GM18511 (cell line): ENCODE measurements around the gene ABCC8.

Experiments used
- ATAC-seq: cut with Tn5 transposase; IDR thresholded peaks from one replicate; pipeline ENCODE4 v1.9.1; 2021; ENCODE audit warnings: mild to moderate bottlenecking, moderate library complexity; ENCODE audit not compliant: unreplicated experiment

Gene ABCC8

GRCh38 chr11:17389957-17390649 lies 86.5 kb downstream of the ABCC8 start:
- ATAC-seq = no peak

DNA sequence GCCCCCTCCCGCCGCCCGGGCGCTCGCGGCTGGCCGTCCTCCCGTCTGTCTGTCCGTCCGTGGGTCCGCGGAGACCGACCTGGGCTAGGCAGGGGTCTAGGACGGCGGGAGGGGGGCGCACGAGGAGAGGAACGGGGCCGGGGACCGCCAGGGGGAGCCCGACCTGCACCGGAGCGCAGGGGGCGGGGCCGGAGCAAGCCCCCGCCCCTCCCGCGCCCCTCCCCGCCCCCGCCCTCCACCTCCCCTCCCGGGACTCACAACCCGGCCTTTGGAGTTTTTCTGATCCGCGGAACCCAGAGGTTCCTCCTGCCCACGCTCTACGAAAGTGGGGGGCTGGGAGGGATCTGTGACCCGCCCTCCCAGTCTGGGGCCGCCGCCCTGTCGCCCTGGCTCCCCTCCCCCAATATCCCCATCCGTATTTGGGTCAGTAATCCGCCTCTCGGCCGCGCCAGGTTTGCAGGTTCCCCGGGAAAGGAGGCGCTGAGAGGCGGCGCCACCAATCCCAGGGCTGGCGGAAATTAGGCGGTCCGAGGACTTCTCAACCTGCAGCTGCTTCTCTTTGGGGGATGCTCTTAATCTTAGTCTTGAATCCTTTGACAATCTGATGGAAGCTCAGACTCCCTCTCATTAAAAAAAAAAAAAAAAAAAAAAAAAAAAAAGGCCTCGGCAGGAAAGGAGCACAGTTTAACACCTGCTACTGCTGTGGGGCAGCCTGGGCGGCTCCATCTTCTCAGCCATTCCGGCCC lies 87.3 kb downstream of the ABCC8 start:
- ATAC-seq = peak; percentile 67

DNA sequence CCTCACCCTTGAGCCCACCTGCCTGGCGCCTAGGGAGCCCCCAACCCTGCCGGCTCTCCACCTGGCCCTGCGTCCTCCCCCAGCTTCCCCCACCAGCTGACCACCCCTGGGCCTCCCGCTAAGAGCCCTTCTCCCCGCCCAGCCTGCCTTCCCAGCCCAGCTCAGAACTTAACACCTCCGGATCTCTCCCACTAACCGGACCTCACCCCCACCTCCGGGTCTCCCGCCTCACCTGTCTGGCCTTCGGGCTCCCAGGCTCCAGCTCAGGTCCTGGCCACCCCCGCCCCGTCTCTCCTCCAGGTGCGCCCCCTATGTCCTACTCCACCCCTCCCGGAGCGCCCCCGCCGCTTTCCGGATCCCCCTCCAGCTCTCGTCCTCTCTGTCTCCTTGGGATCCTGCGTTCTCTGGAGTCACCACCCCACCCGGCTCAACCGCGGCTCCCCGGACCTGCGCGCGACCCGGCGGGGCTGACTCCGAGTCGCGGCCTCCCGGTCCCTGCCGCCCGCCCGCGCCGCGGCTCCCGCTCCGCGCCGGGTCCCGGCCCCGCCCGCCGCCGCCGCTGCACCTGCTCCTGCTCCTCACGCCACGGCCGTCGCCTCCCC lies 87.9 kb downstream of the ABCC8 start, which contains the start of gene KCNJ11:
Gene KCNJ11 (minus strand): TSS at position 51 of the 602 bp plus-strand sequence. CDS start 568 bp downstream, outside the sequence.
- peak; percentile 47 for ATAC-seq

GRCh38 chr11:17387811-17388210 lies 88.8 kb downstream of the ABCC8 start:
- ATAC-seq = no peak

- no peak for ATAC-seq
These were observed 89.4 kb downstream of the ABCC8 start for GRCh38 chr11:17387254-17387653.

DNA sequence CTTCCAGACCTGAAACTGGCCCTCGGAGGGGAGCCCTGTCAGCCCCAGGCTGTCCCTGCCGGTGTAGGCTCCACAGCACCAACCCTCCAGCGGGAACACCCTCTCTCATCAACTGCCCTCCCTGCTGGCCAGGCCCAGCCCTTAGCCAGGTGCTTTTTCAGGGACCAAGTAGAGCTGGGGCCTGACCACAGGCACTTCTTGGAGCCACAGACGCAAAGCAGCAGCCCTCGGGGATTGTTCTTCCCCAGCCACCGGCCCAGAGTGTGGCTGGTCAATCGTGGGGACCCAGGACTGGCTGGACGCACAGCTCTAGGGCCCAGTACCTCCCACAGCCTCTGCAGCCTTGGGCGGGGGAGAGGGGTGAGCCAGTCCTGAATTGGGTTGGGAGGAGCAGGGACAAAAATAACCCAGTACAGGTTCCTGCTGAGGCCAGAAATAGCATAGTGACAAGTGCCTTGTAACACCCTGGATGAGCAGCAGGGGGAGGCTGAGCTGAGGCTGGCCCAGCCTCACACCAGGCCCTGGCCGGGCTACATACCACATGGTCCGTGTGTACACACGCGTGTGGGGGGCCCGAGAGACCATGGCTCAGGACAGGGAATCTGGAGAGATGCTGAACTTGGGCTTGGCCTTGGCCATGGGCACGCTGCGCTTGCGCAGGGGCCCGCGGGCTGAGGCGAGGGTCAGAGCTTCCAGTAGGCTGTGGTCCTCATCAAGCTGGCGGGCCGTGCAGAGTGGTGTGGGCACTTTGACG lies 90.1 kb downstream of the ABCC8 start:
- peak; percentile 60 for ATAC-seq

DNA sequence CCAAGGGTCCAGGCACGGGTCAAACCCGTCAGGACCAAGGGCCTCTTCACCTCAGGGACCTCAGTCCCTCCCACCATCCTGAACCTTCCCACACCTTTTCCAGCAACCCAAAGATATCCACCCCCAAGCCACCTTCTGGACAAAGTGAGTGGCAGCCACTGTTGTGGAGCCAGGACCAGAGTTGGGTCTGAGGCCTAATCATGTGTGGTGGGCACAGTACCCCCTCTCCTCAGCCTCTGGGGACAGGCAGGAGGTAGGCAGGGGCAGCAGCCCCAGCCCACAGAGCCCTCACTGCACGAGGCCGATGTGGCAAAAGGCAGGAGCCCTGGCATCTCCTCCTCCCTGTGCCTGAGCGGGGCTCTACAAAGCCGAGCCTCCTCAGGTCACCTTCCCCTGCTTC lies 90.7 kb downstream of the ABCC8 start:
- no peak for ATAC-seq

- ATAC-seq = no peak
These were observed 91.2 kb downstream of the ABCC8 start for GRCh38 chr11:17385492-17385891.

DNA sequence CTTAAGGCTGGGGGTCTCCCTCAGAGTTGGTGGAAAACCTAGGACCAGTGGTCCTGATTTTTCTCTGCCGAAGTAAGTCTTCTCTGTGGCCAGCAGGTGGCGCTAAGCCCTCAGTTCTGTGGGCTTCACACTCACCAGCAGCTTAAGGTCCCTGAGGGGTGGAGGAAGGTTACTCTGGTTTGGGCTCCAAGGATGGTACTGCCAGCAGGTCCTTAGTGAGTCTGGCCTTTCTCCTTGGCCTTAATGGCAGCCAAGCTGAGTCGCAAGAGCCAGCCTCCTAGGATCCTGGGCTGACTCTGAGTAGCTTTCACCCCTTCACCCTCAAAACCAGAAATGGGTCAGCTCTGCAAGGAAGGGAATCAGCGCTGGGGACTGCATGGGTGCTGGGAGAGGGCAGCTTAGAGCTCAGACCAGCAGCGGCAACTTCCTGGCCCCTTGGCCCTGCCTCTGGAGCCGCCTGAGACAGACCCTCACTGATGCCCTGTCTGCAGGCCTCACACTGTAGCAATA lies 92.6 kb downstream of the ABCC8 start:
- peak; percentile 60 for ATAC-seq

DNA sequence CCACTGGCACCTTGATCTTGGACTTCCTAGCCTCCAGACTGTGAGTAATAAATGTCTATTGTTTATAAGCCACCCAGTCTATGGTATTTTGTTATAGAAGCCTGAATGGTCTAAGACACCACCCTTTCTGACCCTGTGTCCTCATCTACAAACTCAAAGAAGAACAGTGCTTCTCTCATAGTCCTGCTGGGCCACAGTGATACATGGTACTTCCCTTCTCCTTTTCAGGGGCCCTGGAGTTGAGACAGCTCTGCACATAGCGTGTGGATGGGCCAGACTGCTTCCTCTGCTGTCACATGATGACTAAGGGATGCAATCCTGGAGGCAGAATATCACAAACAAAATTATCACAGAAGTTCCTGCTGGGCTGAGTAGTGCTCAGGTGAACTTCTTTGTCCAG lies 93.2 kb downstream of the ABCC8 start:
- no peak for ATAC-seq

- no peak for ATAC-seq
These were observed 94.5 kb downstream of the ABCC8 start for GRCh38 chr11:17382046-17382728.

DNA sequence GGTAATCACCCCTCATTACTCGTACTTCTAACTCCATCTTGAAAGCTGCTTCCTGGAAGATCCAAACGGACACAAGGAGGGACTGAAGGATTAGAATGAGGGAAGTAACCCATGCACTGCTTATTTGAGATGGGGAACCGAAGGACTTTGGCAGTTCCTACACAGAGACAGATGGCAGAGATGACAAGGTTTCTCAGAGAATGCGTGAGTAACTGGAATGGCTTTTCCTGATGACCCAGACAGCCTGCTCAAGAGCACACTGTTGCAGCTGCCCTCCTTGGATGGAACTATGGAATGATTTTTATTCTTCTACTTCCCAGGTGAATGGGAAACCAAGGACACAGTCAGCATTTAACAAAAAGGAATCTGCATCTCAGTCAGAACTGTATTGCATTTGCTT lies 95.5 kb downstream of the ABCC8 start:
- no peak for ATAC-seq

GRCh38 chr11:17379383-17380180 lies 97.1 kb downstream of the ABCC8 start:
- no peak for ATAC-seq

DNA sequence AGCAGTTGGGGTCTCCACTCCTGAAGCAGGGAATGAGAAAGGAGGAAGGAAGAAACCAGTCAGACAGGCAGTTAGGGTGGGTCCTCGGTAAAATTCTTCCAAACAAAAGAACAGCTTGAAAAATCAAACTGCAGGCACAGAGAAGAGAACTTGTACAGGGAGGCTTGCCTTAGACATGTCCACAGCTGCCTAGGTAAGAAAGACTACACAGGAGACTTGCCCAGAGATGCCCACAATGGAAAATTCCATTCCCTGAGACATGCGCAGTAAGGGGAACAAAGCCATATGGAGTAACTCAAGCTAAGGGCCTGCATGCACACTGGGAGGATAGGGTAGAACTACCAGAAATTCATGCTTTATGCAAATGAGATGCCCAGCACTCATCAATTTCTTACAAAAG lies 98.0 kb downstream of the ABCC8 start:
- no peak for ATAC-seq

DNA sequence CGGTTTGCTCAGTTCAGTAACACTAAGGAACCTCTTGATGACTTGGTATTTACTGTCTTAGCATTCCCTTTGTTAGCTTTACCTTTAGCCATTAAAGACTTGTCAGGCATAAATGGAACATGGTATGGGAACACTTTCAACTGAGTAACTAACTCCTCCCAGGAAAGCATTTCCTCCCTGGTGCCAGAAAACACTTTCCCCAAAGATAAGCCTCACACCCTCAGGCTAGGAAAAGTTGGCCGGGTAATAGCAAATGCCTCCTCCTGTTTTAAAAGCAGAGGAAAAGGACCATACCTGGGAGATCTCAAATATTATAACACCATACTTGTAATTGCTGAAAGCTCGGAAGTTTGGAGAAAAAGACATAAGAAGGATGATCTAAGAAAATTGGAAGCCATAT lies 100.2 kb downstream of the ABCC8 start:
- ATAC-seq = no peak

DNA sequence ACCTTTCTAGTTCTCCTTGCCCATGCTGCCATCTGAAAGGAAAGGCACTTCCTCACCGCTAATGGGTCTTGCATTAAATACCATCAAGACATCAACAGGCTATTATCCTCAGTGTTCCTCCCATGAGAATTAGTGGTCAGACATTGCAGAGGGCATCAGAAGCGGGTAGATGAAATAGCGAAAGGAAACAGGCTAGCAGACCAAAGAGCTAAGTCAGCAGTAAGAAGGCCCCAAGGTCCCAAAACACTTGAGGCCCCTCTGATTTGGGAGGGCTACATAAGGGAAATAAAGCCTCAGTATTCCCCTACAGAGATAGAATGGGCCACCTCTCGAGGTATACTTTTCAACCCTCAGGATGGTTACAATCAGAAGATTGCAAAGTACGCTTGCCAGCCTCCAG lies 101.1 kb downstream of the ABCC8 start:
- ATAC-seq = no peak

- no peak for ATAC-seq
These were observed 105.0 kb downstream of the ABCC8 start for GRCh38 chr11:17371614-17372013.

- no peak for ATAC-seq
These were observed 106.9 kb downstream of the ABCC8 start for GRCh38 chr11:17369684-17370243.

DNA sequence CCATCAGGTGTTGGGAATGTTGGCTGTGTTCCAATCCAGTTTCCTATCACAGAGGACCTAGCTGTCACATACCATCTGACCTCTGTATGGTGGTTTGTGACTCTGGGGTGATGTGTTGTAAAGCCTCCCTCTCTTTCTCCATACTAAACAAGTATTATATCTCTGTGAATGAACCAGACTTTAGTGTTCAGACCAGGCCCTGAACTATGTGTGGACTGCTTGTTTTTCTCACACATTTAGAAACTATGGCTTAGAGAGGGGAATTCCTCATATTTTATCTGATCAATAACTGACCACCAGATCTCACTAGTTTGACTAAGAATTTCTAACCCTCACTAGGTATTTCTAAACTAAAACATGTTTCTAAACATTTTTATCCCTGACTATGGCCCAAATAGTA lies 107.6 kb downstream of the ABCC8 start:
- ATAC-seq = no peak
